OCI-LY3 (cell line): ENCODE data around the gene IL1RAPL1.

Source experiments
- CTCF ChIP-seq: fragments of 200-600, 300-600 bp; sonication (generic); IDR thresholded peaks from 2 replicates; pipeline ENCODE4 v1.5.1; 2014; ENCODE audit warnings: antibody characterized with exemption, low read length, low read depth
- EZH2phosphoT487 ChIP-seq: fragments of 200-600 bp; shearing (Covaris generic); IDR thresholded peaks from 2 replicates; pipeline ENCODE4 v1.6.1; 2018; ENCODE audit warnings: antibody characterized with exemption, mixed run types, low read depth

GRCh38 chrX:28609917-28610613 lies 22.8 kb downstream of the IL1RAPL1 start:
- TF ChIP-seq CTCF (no peak), EZH2phosphoT487 (no peak)
